Ishikawa (cell line): Measurements from ENCODE around the gene NDUFA3.

ENCODE experiments used
- CEBPB ChIP-seq: IDR thresholded peaks from 2 replicates; pipeline ENCODE4 v1.6.1; 2012
- EGR1 ChIP-seq: IDR thresholded peaks from 2 replicates; pipeline ENCODE4 v1.6.1; 2012
- FOXM1 ChIP-seq: IDR thresholded peaks from 2 replicates; pipeline ENCODE4 v1.6.1; 2012; ENCODE audit warnings: low read depth, borderline replicate concordance
- RAD21 ChIP-seq: IDR thresholded peaks from 2 replicates; pipeline ENCODE4 v1.6.1; 2012; ENCODE audit warnings: low read depth
- REST ChIP-seq: IDR thresholded peaks from 2 replicates; pipeline ENCODE4 v1.6.1; 2012; ENCODE audit warnings: low read depth, mild to moderate bottlenecking
- USF1 ChIP-seq: IDR thresholded peaks from 2 replicates; pipeline ENCODE4 v1.6.1; 2012
- ZBTB7A ChIP-seq: IDR thresholded peaks from 2 replicates; pipeline ENCODE4 v1.6.1; 2012; ENCODE audit warnings: low read depth

- TF ChIP-seq USF1 (no peak), FOXM1 (no peak), CEBPB (no peak), RAD21 (no peak), REST (no peak), EGR1 (no peak), ZBTB7A (no peak)
Measured at GRCh38 chr19:54152267-54152666, 49.6 kb downstream of the NDUFA3 start.
